OCI-LY1 (cell line): Measurements from ENCODE around the gene FZD2.

Experiments used
- H2AFZ ChIP-seq: fragments of 200-600 bp; sonication (generic), shearing (Covaris generic); 2 replicates; pipeline ENCODE4 v1.6.0; 2014; ENCODE audit warnings: antibody characterized with exemption, mild to moderate bottlenecking, low read length
- H3F3A ChIP-seq: fragments of 200-600 bp; sonication (generic), shearing (Covaris generic); 2 replicates; pipeline ENCODE4 v1.6.0; 2014; ENCODE audit warnings: mild to moderate bottlenecking, antibody characterized with exemption, low read length, moderate library complexity; ENCODE audit not compliant: insufficient read depth
- H3K27ac ChIP-seq: fragments of 200-600 bp; sonication (generic); 2 replicates; pipeline ENCODE4 v1.5.1; 2014; ENCODE audit warnings: low read length, mixed run types, mild to moderate bottlenecking, low read depth; ENCODE audit not compliant: poor library complexity, severe bottlenecking
- H3K27me3 ChIP-seq: fragments of 200-600 bp; sonication (generic); 2 replicates; pipeline ENCODE4 v1.6.0; 2014; ENCODE audit warnings: antibody characterized with exemption, mild to moderate bottlenecking, low read length, moderate library complexity; ENCODE audit not compliant: insufficient read depth
- H3K36me3 ChIP-seq: fragments of 200-600 bp; sonication (generic); 2 replicates; pipeline ENCODE4 v1.6.1; 2014; ENCODE audit warnings: mild to moderate bottlenecking, antibody characterized with exemption, low read length, moderate library complexity, mixed read lengths; ENCODE audit not compliant: insufficient read depth
- H3K4me1 ChIP-seq: fragments of 200-600 bp; sonication (generic); 2 replicates; pipeline ENCODE4 v1.5.1; 2014; ENCODE audit warnings: mild to moderate bottlenecking, low read length, moderate library complexity; ENCODE audit not compliant: insufficient read depth, severe bottlenecking
- H3K4me2 ChIP-seq: fragments of 200-600 bp; sonication (generic), shearing (Covaris generic); 2 replicates; pipeline ENCODE4 v1.6.1; 2014; ENCODE audit warnings: low read length
- H3K4me3 ChIP-seq: fragments of 200-600 bp; sonication (generic); 2 replicates; pipeline ENCODE4 v1.5.1; 2014; ENCODE audit warnings: low read length, low read depth, mild to moderate bottlenecking, mixed read lengths; ENCODE audit not compliant: poor library complexity, severe bottlenecking
- H3K79me2 ChIP-seq: fragments of 200-600 bp; shearing (Covaris generic); 2 replicates; pipeline ENCODE4 v1.6.1; 2016; ENCODE audit warnings: mixed run types, low read length, mixed read lengths; ENCODE audit not compliant: insufficient read depth
- H3K9ac ChIP-seq: fragments of 200-600 bp; sonication (generic), shearing (Covaris generic); 2 replicates; pipeline ENCODE4 v1.6.1; 2014; ENCODE audit warnings: mild to moderate bottlenecking, low read length, mixed read lengths
- H3K9me2 ChIP-seq: fragments of 200-600 bp; sonication (generic), shearing (Covaris generic); 2 replicates; pipeline ENCODE4 v1.6.1; 2014; ENCODE audit warnings: low read depth, mild to moderate bottlenecking, low read length, mixed read lengths
- H3K9me3 ChIP-seq: fragments of 200-600 bp; shearing (Covaris generic); 2 replicates; pipeline ENCODE4 v1.6.1; 2014; ENCODE audit warnings: low read length, mixed read lengths
- H4K20me1 ChIP-seq: fragments of 200-600 bp; sonication (generic), shearing (Covaris generic); 2 replicates; pipeline ENCODE4 v1.6.0; 2016; ENCODE audit warnings: mild to moderate bottlenecking, low read length; ENCODE audit not compliant: insufficient read depth
- CTCF ChIP-seq: fragments of 200-600 bp; sonication (generic), shearing (Covaris generic); IDR thresholded peaks from 2 replicates; pipeline ENCODE4 v1.5.1; 2017; ENCODE audit warnings: mild to moderate bottlenecking, antibody characterized with exemption, low read length, moderate library complexity, mixed read lengths
- EZH2 ChIP-seq: fragments of 200-600 bp; sonication (generic), shearing (Covaris generic); IDR thresholded peaks from 2 replicates; pipeline ENCODE4 v1.8.0; 2017; ENCODE audit warnings: borderline replicate concordance, mixed run types, mild to moderate bottlenecking, antibody characterized with exemption, low read length, moderate library complexity, mixed read lengths

Gene FZD2

GRCh38 chr17:44606658-44607057, 49.4 kb downstream of the FZD2 start:
- H3K9me3 ChIP-seq, result no peaks in the 10 kb centered on the region
- H3K4me1 ChIP-seq, result peaks cover 15% of the 10 kb centered on the region
- H3K4me3 ChIP-seq, result no peak overlapping the region
- H3K4me2 ChIP-seq, result no peak overlapping the region
- no peak overlapping the region for H3K9ac ChIP-seq
- H3K9me2 ChIP-seq, result no peaks in the 10 kb centered on the region
- no peaks in the 10 kb centered on the region for H4K20me1 ChIP-seq
- H3K27me3 ChIP-seq, result 0 out of 2 replicates have a peak, but pooled peaks cover 12% of the 10 kb centered on the region
- no peak overlapping the region for H2AFZ ChIP-seq
- no peaks in the 10 kb centered on the region for H3K79me2 ChIP-seq
- H3K27ac ChIP-seq, result no peak overlapping the region
- no peaks in the 10 kb centered on the region for H3K36me3 ChIP-seq
- no peaks in the 10 kb centered on the region for H3F3A ChIP-seq
- TF ChIP-seq EZH2 (no peak), CTCF (no peak)

GRCh38 chr17:44607836-44608690, 50.8 kb downstream of the FZD2 start:
- Histone ChIP-seq H4K20me1 (no peaks in the 10 kb centered on the region), H3F3A (no peaks in the 10 kb centered on the region), H3K27me3 (0 out of 2 replicates have a peak, but pooled peaks cover 12% of the 10 kb centered on the region), H2AFZ (no peak overlapping the region), H3K36me3 (no peaks in the 10 kb centered on the region), H3K4me1 (peaks cover 15% of the 10 kb centered on the region), H3K9me3 (no peaks in the 10 kb centered on the region), H3K4me2 (no peak overlapping the region), H3K9ac (no peak overlapping the region), H3K27ac (no peak overlapping the region), H3K79me2 (no peaks in the 10 kb centered on the region), H3K9me2 (no peaks in the 10 kb centered on the region), H3K4me3 (no peak overlapping the region)
- TF ChIP-seq EZH2, result no peak
- no peak for TF ChIP-seq CTCF

- H3K27me3 ChIP-seq, result 0 out of 2 replicates have a peak, but pooled peaks cover 12% of the 10 kb centered on the region
- no peaks in the 10 kb centered on the region for H3F3A ChIP-seq
- no peaks in the 10 kb centered on the region for H4K20me1 ChIP-seq
- no peaks in the 10 kb centered on the region for H3K36me3 ChIP-seq
- no peaks in the 10 kb centered on the region for H3K79me2 ChIP-seq
- H3K4me3 ChIP-seq, result no peak overlapping the region
- H2AFZ ChIP-seq, result no peak overlapping the region
- peak overlapping the region; percentile 20; the same call in 1 of the 2 replicates for H3K4me2 ChIP-seq
- H3K9ac ChIP-seq, result no peak overlapping the region; the same call in 1 of the 2 replicates
- TF ChIP-seq CTCF (no peak), EZH2 (no peak)
- no peaks in the 10 kb centered on the region for H3K9me3 ChIP-seq
- H3K27ac ChIP-seq, result no peak overlapping the region
- no peaks in the 10 kb centered on the region for H3K9me2 ChIP-seq
- peaks cover 15% of the 10 kb centered on the region for H3K4me1 ChIP-seq
Measured at GRCh38 chr17:44608727-44609435, 51.6 kb downstream of the FZD2 start.
